Measurements from ENCODE around the gene PARD3. TPM values are rescaled to one million over a fixed set of nuclear protein-coding genes. Genes with fewer than 3 reads are reported as not detected.
A peak's percentile ranks its signal among the peaks of the same experiment; 100 is the strongest.

Gene PARD3
- total RNA-seq, 6 donors from 2014 or later, result 30.6 to 108 (median 50.6) TPM

DNA sequence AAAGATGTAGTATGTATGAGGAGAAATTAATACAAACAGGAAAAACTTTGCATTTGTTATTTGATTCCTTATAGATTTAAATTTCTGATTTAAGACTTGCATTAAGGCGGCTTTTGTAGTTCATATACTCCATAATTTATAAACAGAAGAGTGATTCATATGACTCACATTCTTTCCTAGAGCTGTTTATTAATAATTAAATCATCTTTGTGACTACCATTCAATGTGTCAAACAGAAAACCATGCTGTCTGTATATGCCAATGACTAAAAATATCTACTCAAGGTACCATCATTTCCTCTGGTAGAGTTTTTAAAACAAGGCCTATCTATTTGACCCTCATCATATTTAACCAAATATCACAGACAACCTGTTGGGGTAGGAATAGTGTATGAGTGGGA is 501.7 kb downstream of the PARD3 start:
- no peak overlapping the region for H3K4me3 ChIP-seq
- no peaks in the 10 kb centered on the region for H3K36me3 ChIP-seq
- ATAC-seq (ENCODE audit: low FRiP score in 2 of 2) (no peak), DNase-seq (no peak)
- no peaks in the 10 kb centered on the region for H3K27me3 ChIP-seq
- peak overlapping the region in 1 of 4 donors; percentile 21 for H3K27ac ChIP-seq
- no peaks in the 10 kb centered on the region for H3K9me3 ChIP-seq
- WGBS, 2 donors, result 83 to 86% methylated on average over 1 of the region's 1 CpG
- H3K4me1 ChIP-seq, result peaks cover 0 to 9% (median 0%) of the 10 kb centered on the region in 4 donors
- TF ChIP-seq POLR2A (IDR thresholded peaks at IDR 0.05), result no peak
- no peak for TF ChIP-seq EP300 (IDR thresholded peaks at IDR 0.05)
- TF ChIP-seq, protein P1, sequence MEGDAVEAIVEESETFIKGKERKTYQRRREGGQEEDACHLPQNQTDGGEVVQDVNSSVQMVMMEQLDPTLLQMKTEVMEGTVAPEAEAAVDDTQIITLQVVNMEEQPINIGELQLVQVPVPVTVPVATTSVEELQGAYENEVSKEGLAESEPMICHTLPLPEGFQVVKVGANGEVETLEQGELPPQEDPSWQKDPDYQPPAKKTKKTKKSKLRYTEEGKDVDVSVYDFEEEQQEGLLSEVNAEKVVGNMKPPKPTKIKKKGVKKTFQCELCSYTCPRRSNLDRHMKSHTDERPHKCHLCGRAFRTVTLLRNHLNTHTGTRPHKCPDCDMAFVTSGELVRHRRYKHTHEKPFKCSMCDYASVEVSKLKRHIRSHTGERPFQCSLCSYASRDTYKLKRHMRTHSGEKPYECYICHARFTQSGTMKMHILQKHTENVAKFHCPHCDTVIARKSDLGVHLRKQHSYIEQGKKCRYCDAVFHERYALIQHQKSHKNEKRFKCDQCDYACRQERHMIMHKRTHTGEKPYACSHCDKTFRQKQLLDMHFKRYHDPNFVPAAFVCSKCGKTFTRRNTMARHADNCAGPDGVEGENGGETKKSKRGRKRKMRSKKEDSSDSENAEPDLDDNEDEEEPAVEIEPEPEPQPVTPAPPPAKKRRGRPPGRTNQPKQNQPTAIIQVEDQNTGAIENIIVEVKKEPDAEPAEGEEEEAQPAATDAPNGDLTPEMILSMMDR (IDR thresholded peaks at IDR 0.05), result no peak
- TF ChIP-seq POLR2AphosphoS5 (IDR thresholded peaks at IDR 0.05), result no peak

DNA sequence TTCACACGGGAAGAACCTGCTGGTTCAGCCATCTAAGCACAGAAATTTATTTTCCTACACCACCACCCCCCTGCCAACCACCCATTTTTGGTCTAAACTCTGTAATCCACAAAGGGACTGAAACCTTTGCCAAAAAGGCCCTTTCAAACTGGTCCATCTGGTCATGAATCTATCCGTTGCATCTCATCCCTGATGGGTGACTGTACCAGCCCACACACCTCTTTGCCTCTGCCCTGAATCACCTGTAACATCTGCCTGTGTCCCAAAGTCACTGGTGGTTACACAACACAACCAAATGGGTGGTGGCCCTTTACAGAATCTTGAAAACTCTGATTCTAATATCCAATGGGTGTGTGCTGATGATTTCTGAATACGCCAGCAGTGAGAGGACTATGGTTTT is 503.4 kb downstream of the PARD3 start:
- Histone ChIP-seq H3K4me1 (peaks cover 0 to 9% (median 0%) of the 10 kb centered on the region in 4 donors), H3K9me3 (no peaks in the 10 kb centered on the region), H3K27ac (no peak overlapping the region), H3K36me3 (no peaks in the 10 kb centered on the region), H3K27me3 (no peaks in the 10 kb centered on the region), H3K4me3 (no peak overlapping the region)
- WGBS, 2 donors, result 90 to 95% methylated on average over 3 of the region's 3 CpGs
- TF ChIP-seq, protein P1 (IDR thresholded peaks at IDR 0.05), result no peak
- TF ChIP-seq POLR2A (IDR thresholded peaks at IDR 0.05), result no peak
- no peak for TF ChIP-seq EP300 (IDR thresholded peaks at IDR 0.05)
- no peak for TF ChIP-seq POLR2AphosphoS5 (IDR thresholded peaks at IDR 0.05)
- DNase-seq, result no peak
- no peak for ATAC-seq (ENCODE audit: low FRiP score in 2 of 2)

DNA sequence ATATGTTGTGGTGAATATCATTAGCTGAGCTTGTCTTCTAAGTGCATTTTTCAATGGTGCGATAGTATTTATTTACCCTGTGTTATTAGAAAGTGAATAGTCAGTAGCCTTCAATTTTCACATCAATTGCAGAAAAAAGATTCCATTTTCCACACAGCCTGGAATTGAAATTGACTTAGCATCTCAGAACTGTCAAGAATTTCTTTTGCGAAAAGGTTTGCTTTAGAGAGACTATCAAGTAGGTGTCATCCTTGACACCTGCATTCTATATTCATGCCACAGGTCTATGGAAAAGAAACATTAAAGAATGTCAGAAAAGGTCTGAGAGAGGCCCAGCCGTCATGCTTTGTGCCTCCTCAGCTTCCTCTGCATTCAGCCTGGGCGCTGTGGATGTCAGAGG is 504.9 kb downstream of the PARD3 start:
- H3K9me3 ChIP-seq, result no peaks in the 10 kb centered on the region
- no peaks in the 10 kb centered on the region for H3K27me3 ChIP-seq
- no peak overlapping the region for H3K27ac ChIP-seq
- no peak overlapping the region for H3K4me3 ChIP-seq
- no peak for DNase-seq
- no peaks in the 10 kb centered on the region for H3K36me3 ChIP-seq
- ATAC-seq (ENCODE audit: low FRiP score in 2 of 2), result no peak
- no peak for TF ChIP-seq POLR2AphosphoS5 (IDR thresholded peaks at IDR 0.05)
- TF ChIP-seq, protein P1 (IDR thresholded peaks at IDR 0.05), result no peak
- TF ChIP-seq POLR2A (IDR thresholded peaks at IDR 0.05), result no peak
- TF ChIP-seq EP300 (IDR thresholded peaks at IDR 0.05), result no peak
- peaks cover 0 to 9% (median 0%) of the 10 kb centered on the region in 4 donors for H3K4me1 ChIP-seq
- 92 to 99% methylated on average over 4 of the region's 4 CpGs for WGBS, 2 donors

DNA sequence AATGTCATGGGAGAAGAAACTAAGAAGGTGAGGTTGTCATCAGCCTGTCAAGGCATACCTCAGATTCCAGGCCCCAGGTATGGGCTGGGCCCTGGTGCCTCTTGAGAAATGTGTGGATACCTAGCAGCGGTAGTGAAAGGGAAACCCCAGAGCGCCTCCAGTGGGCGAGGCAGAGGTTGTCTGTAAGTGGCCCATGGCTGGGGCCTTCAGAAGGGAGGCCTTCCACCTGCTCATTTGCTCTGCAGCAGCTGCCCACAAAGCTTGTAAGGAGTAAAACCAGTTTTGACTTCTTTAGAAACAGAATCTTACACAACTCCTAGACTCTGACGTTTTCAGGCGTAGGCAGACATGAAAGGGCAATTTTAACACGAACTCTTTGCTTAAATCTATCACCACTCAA is 509.9 kb downstream of the PARD3 start:
- TF ChIP-seq, protein P1 (IDR thresholded peaks at IDR 0.05), result peak in 4 of 6 experiments; percentile 16 to 62 (median 44)
- TF ChIP-seq POLR2A (IDR thresholded peaks at IDR 0.05), result no peak
- TF ChIP-seq EP300 (IDR thresholded peaks at IDR 0.05), result no peak
- no peak overlapping the region for H3K4me3 ChIP-seq
- H3K27ac ChIP-seq, result peak overlapping the region in 3 of 4 donors; percentile 0 to 42 (median 6)
- H3K27me3 ChIP-seq, result no peaks in the 10 kb centered on the region
- H3K4me1 ChIP-seq, result no peaks in the 10 kb centered on the region
- no peaks in the 10 kb centered on the region for H3K9me3 ChIP-seq
- 56 to 74% methylated on average over 6 of the region's 6 CpGs for WGBS, 2 donors
- H3K36me3 ChIP-seq, result no peaks in the 10 kb centered on the region
- peak; percentile 7 to 92 for DNase-seq
- ATAC-seq (ENCODE audit: low FRiP score in 2 of 2), result peak; percentile 68 to 94

DNA sequence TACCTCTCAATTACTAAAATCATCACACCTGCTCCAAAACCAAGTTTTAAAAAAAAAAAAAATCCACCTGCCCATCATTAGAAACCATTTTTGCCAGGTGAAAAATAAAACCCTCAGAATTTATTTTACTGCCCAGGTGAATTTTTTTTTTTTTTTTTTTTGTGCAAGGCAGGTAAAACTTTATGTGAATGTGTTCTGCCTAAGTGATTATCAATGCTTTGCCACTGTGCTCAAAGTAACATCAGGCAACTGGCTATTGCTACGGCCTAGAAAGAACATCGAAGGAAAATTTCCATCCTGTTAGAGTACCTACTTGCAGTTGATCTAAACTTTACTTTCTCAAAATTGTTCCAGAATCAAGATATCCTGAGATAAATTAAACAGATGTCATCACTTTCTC is 512.1 kb downstream of the PARD3 start:
- WGBS, 2 donors, result 92 to 94% methylated on average over 2 of the region's 2 CpGs
- ATAC-seq (ENCODE audit: low FRiP score in 2 of 2) (no peak), DNase-seq (no peak)
- H3K27me3 ChIP-seq, result no peaks in the 10 kb centered on the region
- no peak overlapping the region for H3K27ac ChIP-seq
- H3K4me3 ChIP-seq, result no peak overlapping the region
- no peaks in the 10 kb centered on the region for H3K4me1 ChIP-seq
- no peaks in the 10 kb centered on the region for H3K36me3 ChIP-seq
- TF ChIP-seq POLR2A (IDR thresholded peaks at IDR 0.05) (no peak), EP300 (IDR thresholded peaks at IDR 0.05) (no peak)
- TF ChIP-seq, protein P1 (IDR thresholded peaks at IDR 0.05), result no peak
- no peaks in the 10 kb centered on the region for H3K9me3 ChIP-seq
